Inflammatory macrophage treated with lipopolysaccharide for 4 hours (primary cell): Measurements from ENCODE around the gene FNTB.

Source experiments
- DNase-seq: peaks from one replicate; pipeline ENCODE4 v3.0.0-alpha.2; 2020

The FNTB gene

DNA sequence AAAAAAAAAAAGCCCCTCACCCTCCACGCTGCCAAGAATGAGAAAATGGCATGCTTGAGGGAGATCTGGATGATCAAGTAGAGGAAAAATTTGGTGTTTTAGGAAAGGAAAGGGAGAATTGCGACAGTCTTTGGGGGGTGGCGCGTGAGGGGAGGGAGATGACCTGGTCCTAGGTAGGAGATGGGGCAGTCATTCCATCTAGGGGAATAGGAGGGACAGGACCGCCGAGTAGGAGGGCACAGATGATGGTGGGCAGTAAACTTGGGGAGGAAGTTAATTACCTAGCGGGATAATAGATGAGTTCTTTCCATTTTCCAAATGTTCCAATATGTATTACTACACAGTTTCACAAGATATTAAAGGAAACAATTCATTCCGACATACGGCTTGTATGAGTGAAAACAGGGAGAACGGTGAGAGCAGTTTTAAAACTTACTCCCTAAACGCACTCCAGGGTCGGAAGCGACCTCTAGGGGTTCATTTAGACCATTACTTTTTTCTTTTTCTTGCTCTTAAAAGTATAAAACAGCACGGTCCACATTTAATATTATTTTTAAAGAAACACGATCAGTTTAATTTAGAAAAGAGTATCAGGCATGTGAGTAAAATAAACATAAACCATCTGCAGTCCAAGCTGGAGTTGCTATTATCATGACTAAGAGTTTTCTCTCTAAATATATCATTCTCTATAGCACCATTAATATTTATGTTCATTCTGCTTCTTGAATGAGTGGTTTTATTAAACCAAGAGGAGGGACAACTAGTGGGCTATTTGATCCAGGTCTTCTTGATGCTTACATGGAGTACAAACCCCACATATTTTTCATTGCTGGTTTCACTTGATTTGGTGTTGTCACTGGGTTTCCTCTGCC lies 3.0 kb upstream of the FNTB start:
- DNase-seq = peak; percentile 56

DNA sequence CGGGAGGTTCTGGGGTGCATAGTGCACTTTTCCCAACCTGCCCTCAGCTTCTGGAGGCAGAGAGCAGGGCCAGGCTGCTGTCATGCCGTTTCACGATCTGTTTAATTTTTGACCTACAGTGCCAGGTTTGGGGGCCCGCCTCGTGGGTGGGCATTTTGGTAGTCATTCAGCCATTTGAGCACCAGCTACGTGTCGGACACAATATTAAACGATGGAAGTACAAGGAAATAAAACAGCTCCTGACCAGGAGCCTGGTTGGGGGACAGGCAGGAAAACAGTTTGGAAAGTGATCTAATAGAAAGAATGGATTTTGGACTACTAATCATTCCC lies 708 bp downstream of the FNTB start:
- no peak for DNase-seq

DNA sequence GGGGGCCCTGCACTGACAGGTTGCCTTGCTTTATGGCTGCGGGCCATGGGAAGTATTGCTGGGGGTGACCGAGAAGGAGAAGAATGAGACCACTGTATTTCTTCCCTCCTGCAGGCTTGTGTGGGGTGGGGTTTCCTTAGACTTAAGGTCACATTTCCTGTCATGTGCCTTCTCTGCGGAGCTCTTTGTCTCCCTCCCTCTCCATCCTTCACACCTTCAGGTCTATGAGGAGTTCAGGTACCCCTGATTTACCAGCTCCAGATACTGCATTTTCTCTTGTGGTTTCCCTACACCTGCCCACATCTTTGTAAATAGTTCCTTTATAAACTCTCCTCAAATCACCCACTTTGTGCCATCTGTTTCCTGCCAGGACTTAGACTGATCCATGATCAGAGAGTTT lies 3.6 kb downstream of the FNTB start:
- no peak for DNase-seq

DNA sequence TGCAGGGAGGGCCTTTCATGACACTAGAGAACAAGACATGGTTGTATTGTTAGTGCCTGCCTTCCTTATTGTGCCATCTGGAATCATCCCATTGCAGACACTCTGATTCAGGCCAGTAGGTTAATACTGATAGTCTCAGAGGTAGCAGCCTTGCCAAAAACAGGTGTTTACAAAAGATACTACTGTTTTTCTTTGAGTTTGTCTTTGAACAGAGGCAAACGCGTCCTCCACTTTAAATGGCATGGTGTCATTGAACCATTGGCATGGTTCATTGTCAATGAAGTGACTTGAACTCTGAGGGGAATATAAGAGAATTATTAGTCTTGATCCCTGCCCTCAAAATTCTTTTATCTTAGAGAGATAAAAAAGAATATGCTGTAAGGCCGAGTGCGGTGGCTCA lies 4.2 kb downstream of the FNTB start:
- no peak for DNase-seq

DNA sequence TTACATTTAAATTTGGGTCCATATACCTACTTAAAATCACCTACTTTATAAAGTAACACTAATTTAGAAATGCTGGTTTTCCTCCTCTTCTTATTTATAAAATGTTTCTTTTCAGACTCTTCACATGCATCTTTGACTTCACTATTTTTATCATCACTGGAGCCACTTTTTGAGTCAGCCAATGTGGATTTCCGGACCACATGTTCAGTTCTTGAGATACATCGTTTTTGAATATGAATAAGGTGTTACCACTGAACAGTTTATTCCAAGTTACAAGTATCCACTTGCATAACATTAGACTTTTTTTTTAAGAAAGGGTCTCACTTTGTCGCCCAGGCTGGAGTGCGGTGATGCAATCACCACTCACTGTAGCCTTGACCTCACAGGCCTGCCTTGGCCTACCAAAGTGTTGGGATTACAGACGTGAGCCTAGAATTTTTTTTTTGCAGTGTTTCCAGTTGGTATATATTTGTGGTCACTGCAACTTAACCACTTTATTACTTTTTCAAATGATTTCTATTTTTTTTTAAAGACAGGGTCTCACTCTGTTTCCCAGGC lies 5.7 kb downstream of the FNTB start:
- DNase-seq = no peak

DNA sequence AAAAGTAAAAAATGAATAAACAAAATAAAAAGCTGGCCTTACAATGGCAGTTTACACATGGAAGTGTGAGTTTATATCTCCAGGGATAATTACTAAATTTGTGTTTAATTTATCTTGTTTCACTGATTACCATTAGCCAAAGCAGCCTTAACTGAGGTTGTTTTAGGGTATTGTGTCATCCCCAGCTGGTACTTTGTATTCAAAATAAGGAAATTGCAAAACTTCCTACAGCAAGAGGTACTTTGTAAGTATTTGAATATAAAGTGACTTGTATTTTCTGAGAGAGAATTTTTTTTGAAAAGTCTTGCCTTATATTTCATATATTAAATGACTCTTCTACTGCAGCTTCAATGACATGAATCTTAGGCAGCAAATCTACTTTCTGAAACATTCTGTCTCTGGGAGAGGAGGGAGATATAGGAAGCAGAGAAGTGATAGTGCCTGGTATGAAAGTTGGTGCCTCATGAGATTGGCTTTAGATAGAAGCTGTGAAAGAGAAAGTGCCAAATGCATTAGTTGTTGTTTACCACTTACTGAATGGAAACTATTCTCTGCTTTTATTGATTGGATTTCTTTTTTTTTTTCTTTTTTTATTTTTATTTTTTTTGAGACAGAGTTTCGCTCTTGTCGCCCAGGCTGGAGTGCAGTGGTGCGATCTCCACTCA lies 6.7 kb downstream of the FNTB start:
- DNase-seq = peak; percentile 77

DNA sequence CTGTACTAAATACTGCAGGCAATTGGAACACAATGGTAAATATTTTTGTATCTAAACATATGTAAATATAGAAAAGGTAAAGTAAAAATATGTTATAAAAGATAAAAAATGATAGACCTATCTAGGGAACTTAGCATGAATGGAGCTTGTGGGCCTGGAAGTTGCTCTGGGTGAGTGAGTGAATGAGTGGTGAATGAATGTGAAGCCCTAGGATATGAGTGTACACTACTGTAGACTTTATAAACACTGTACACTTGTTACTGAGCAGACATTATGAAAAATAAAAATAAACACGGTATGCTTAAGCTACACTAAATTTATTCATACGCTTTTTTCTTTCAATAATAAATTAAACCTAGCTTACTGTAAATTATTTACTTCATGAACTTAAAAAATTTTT lies 7.8 kb downstream of the FNTB start:
- no peak for DNase-seq

DNA sequence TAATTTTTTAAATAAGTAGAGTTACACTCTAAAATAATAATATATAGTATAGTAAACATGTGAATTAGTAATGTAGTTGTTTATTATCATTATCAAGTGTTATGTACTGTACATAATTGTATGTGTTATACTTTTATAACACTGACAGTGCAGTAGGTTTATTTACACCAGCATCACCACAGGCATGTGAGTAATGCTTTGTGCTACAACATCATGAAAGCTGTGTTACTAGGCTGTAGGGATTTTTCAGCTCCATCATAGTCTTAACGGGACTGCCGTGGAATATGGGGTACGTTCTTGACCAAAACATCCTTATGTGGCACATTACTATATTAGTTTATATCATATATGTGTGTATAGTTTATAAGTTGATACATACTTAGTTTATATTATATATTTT lies 8.6 kb downstream of the FNTB start:
- DNase-seq = no peak

DNA sequence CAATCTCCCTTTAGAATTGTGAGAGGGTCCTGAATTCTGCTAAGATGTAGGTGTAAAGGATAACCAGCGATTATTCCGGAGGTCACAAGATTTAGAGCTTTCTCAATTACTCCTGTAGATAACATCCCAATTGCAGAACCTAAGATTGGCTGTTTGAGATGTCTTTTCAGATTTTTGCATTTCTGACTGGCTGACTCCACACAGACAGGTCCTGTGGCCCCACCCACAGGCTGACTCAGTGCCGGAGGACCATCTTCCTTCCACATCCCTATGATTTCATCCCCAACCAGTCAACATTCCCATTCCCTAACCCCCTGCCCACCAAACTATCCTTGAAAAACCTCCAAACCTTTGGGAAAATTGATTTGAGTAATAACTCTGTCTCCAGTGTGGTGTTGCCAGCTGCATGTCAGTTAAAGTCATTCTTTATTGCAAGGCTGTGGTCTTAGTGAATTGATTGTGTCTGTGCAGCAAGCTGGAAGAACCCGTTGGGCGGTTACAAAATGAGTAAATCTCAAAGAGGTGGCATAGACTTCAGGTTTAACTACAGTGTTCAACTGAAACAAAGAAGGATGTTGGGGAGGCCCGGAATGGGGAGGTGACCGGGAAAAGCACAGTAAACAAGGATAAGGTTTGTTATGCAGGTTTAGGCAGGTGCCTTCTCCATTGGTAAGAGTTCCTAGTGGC lies 10.6 kb downstream of the FNTB start:
- no peak for DNase-seq

DNA sequence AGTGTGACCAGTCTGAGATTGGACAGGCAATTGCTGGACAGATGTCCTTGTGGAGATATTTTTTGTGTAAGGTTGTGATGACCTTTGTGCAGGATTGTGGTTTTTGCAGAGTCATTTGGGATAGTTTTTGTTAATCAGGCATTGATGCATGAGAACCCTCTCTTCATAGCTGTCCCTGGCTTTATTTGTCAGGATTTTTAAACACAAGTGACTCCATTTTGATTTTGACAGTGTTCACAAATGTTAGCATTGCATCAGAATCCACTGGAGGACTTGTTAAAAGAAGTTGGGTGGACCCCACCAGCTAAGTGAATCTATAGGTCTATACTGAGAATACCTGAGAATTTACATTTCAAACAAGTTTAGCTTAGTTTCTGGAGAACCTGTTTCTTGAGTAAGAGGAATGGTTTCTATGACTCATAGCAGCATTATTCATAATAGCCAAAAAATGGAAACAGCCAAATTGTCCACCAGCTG lies 11.8 kb downstream of the FNTB start:
- peak; percentile 32 for DNase-seq

DNA sequence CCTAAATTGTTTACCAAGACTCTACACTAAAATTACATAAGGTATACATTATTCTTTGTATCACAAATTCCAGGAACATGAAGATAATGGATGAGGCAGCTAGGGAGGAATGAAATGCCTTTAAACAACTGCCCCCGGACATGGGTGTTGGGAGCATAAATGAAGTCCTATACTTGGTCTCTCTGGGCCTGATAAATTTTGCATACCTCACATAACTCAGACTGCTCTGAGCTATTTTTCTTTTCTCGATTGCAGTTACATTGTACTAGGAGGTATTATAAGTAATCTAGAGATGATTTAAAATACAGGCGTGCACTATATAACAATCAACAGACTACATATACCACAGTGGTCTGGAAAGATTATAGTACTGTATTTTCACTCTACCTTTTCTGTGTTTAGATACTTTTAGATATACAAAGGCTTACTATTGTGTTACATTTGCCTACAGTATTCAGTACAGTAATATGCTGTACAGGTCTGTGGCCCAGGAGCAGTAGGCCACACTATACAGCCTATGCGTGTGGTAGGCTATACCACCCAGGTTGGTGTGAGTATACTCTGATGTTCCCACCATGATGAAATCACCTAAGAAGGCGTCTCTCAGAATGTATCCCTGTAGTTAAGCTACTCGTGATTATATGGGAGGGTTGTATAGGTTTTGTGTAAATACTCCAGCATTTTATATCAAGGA lies 14.3 kb downstream of the FNTB start:
- DNase-seq = no peak

DNA sequence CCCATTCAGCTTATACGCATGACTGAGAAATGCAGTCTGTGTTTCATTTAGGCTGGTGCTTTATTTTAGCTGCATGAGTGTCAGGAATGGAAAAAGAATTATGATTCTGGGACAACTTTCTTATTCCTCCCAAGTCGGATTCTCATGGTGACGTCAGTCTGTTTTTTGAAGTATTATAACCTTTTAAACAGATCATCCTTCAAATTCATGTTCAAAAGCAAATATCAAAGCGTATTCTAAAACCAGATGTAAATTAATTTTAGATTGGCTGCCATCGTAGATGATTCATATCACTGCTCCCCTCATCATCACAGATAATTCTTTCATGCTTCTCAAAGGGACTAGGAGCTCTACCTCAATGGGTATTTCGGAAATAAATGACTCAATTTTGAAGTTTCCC lies 15.0 kb downstream of the FNTB start:
- DNase-seq = no peak

DNA sequence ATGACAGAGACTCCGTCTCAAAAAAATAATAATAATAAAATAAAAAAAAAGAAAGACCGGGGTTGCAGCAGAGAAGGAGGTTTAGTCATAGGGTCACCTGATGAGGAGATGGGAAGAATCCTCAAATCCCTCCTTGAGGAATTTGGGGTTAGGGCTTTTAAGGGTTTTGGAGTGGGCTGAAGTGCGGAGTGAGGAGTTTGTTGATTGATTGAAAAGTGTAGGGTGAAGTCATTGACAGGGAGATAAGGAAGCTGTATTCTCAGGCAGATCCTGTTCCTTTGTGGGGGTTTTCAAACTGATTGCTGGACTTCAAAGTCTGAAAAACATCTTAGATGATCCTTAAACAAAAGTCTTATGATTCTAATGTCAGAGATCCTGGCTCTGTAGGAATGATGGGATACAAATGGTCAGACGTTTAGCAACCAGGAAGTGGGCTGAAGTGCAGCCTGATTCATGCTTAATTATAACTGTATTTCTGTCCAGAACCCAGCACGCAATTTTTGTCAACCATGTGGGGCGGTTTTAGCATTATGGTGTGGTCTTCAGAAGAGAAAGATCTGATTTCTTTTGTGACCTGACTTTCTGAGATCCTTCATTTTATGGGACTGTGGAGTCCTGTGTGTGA lies 16.0 kb downstream of the FNTB start:
- no peak for DNase-seq

DNA sequence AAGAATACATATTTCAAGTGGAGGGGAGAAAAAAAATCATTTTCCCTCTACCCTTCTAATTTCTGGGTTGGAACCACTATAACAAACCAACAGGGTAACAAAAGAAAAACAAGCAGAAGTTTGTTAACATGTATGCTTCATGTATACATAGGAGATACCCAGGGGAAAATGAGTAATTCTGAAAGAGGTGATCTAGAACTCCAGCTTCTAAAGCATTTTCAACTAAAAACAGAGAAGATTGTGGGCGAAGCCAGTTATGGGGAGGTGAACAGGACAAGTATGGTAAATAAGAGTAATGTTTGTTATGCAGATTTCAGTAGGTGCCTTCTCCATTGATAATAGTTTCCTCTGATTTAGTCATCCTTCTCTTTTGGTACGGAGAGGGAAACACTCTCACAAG lies 16.7 kb downstream of the FNTB start:
- DNase-seq = no peak

DNA sequence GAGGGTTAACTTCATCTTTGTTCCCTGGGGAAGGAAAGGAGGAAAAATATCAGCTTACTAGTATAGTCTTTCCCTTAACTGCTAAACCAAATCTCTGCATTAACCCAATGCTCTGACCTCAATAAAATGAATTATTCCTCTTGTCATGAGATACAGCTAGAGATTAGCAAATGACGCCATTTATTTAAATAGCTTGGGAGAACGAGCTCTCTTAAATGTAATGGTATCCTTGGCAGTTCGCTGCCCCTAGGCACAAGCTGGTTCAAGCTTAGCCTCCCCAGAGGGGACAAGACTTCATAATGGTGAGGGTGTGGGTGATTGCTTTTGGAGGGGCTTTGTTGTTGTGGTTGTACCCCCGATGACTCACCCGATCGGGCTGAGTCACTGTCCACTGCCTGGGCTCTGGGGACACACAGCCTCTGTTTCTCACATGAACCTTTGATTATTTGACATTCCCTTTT lies 19.6 kb downstream of the FNTB start:
- DNase-seq = no peak

DNA sequence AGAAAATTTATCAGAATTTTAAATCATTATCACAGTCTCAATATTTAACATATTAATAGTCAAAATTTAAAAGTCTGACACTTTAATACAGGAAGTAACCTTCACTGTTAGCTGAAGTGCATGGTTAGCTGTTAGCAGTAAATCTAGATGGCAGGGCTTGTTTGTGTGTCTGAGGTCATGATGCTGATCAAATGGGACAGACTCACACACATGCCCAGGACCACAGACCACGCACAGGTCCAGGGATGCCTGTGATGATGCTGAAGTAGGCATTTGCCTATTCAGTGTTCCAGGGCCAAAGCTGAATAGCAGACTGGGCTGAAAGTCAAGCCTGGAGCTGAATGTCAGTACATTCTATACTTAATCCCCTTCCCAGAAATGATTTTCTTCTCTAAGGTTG lies 20.5 kb downstream of the FNTB start:
- DNase-seq = no peak

DNA sequence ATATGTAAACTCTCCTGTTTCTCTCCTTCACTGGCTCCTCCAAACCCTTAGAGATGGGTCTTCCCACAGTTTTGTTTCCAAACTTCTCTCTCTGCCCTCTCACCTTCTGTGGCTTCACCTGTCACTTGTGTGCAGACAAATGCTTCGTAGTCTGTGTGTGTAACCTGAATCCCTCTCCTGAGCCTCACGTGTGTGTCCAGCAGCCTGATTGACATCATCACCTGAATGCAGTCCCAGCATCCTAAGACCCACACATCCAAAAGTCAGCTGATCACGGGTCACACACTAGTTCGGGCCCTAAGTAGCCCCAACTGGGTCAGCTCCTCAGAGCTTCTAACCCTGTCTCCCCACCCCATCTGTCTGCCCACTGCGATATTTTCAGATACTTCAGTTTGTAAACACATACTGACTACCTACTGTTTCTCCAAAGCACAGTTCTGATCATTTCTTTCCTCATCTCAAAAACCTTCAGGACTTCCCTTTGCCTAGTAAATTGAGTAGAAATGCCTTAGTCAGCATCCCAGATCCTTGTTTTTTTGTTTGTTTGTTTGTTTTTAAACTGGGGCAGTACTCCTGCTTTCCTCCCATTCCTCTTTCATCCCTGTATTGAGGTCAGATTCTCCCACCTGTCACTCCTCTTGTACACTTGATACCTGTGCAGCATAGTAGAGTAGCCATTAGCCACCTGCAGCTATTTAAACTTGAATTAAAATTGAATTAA lies 23.7 kb downstream of the FNTB start:
- no peak for DNase-seq

DNA sequence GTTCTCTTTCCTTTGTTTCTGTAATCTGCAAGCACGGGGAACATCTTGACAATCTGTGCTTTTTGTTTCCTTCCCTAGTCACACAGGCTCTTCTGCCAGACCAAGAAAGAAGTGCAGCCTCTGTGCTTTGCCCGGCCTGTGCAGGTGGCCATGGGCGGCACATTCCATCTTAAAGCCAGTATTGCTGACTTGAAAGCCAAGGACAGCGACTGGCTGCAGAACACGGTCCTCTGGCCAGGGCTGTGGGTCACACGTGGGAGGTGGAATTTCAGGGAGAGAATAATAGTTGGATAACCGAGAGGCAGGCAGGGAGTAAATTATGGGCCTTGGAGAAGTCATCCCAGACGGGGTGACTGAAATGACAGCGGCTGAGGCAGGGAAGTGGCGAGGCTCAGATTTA lies 24.8 kb downstream of the FNTB start:
- DNase-seq = no peak

DNA sequence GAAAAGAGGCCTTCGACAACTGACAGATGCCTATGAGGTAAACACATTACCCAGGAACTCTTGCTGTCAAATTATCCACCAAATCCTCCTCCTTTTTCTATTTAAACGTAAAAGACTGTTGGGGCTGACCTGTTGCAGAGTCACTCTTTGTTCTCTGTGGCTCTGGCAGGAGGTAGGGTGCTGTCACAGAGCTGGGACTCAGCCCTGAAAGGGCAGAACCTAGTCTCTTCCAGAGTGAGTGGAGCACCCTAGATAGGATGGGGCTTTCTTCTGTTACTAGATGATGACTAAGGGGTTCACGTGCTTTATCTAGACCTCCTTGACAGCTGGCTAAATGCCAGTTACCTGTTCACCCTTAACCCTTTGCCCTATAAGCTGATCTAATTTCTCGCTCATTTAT lies 25.7 kb downstream of the FNTB start:
- no peak for DNase-seq

DNA sequence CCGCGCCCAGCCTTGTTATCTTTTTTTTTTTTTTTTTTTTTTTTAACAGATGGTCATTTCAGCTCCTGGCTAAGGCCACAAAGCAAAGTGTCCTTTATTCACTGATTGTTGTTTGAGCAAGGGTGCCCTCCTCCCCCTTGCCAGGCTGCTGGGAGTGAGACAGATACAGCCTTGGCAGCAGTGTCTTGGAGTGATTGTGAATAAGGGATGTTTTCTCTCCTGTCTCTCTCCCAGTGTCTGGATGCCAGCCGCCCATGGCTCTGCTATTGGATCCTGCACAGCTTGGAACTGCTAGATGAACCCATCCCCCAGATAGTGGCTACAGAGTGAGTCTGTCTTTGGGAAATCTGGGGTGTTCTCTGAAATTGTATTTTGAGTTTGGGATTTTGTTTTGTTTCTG lies 28.7 kb downstream of the FNTB start:
- DNase-seq = no peak

DNA sequence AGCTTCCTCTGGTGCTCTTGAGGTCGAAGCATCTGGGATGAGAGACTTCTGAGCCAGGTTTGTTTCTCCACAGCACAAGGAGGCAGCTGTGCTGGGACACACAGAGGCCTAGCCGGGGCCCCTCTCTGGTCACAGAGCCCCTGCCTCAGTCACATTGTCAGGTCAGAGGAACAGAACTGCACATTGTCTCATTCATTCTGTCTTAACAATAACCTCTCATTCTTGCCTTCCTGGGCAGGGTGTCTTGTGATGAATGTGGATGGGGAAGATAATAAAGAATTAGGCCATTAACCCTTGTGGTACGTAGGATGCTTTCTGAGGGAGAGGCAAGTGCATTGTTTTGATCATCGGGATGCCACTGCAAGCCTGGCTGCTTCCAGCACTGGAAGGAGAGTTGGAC lies 29.8 kb downstream of the FNTB start:
- DNase-seq = no peak
